ENCODE data around the gene MGAT4B. TPM values are rescaled to one million over a fixed set of nuclear protein-coding genes. Genes with fewer than 3 reads are reported as not detected.
A peak's percentile ranks its signal among the peaks of the same experiment; 100 is the strongest.

Gene MGAT4B
- total and polyA plus RNA-seq, 2 of the 4 experiments (the other 2 are of a cell fraction), result 73.7 to 155 TPM

GRCh38 chr5:179824745-179825112, 18.1 kb upstream of the MGAT4B start:
- TF ChIP-seq RCOR1 (IDR thresholded peaks at IDR 0.05; ENCODE audit: insufficient replicate concordance, low read length) (no peak), RAD21 (IDR thresholded peaks at IDR 0.05; ENCODE audit: low read length) (no peak), MAZ (IDR thresholded peaks at IDR 0.05; ENCODE audit: borderline replicate concordance, low read depth, low read length) (no peak), RFX5 (IDR thresholded peaks at IDR 0.05; ENCODE audit: low read depth, low read length) (no peak), POLR2A (IDR thresholded peaks at IDR 0.05; ENCODE audit: low read depth, low read length) (no peak; the same call in 1 of the 2 replicates), FOS (IDR thresholded peaks at IDR 0.05; ENCODE audit: low read depth, low read length) (no peak), CEBPB (IDR thresholded peaks at IDR 0.05; ENCODE audit: low read depth, low read length) (no peak), BHLHE40 (IDR thresholded peaks at IDR 0.05; ENCODE audit: low read depth, low read length) (no peak), NFE2L2 (IDR thresholded peaks at IDR 0.05; ENCODE audit: low read depth, low read length) (no peak), MAFK (IDR thresholded peaks at IDR 0.05; ENCODE audit: low read depth, low read length) (no peak), MXI1 (IDR thresholded peaks at IDR 0.05; ENCODE audit: borderline replicate concordance, low read depth, low read length) (no peak)
- no peak for ATAC-seq (ENCODE audit: low read depth)
- Histone ChIP-seq H3K9me1 (ENCODE audit: insufficient read depth, low read length) (peaks cover 33% of the 10 kb centered on the region), H2BK120ac (ENCODE audit: low read depth, low read length) (no peak overlapping the region), H2BK15ac (ENCODE audit: low read depth, low read length) (no peak overlapping the region), H3K14ac (replicated peaks; ENCODE audit: low read depth, low read length) (no peak overlapping the region), H2AFZ (replicated peaks; ENCODE audit: low read length, poor library complexity) (no peak overlapping the region), H3K27me3 (ENCODE audit: control insufficient read depth, insufficient read depth, low read length) (no peaks in the 10 kb centered on the region), H3K9ac (ENCODE audit: low read depth, low read length) (no peak overlapping the region), H3K4me2 (ENCODE audit: low read depth, low read length) (peak overlapping the region; percentile 18; the same call in 1 of the 2 replicates), H3K36me3 (ENCODE audit: control insufficient read depth, insufficient read depth, low read length) (peaks cover 67% of the 10 kb centered on the region), H2AK9ac (replicated peaks; ENCODE audit: low read depth, low read length, poor library complexity) (no peak overlapping the region), H4K5ac (ENCODE audit: low read depth, low read length) (no peak overlapping the region), H4K8ac (ENCODE audit: low read depth in 2 of 2, low read length in 2 of 2) (no peak overlapping the region), H3K4ac (ENCODE audit: low read depth, low read length) (no peak overlapping the region), H2BK20ac (ENCODE audit: low read depth, low read length) (no peak overlapping the region), H2AK5ac (ENCODE audit: low read depth, low read length) (no peak overlapping the region), H3K79me1 (ENCODE audit: low read depth in 1 of 2, low read length in 2 of 2) (peaks cover 27 to 79% of the 10 kb centered on the region in 2 experiments), H3K23ac (ENCODE audit: low read depth, low read length) (no peak overlapping the region), H3K9me3 (ENCODE audit: control insufficient read depth, insufficient read depth, low read length) (no peaks in the 10 kb centered on the region), H3K56ac (ENCODE audit: extremely low read depth, insufficient read depth, low read length) (no peak overlapping the region), H3K27ac (ENCODE audit: insufficient read depth, low read length) (no peak overlapping the region), H3K4me3 (ENCODE audit: insufficient read depth, low read depth, low read length) (no peak overlapping the region), H4K91ac (ENCODE audit: insufficient read depth, low read depth, low read length) (no peak overlapping the region), H2BK5ac (ENCODE audit: low read depth, low read length, poor library complexity, severe bottlenecking) (no peak overlapping the region), H3K4me1 (ENCODE audit: control insufficient read depth, insufficient read depth, low read length) (peaks cover 26% of the 10 kb centered on the region), H3K18ac (ENCODE audit: low read depth, low read length) (no peak overlapping the region), H4K20me1 (ENCODE audit: insufficient read depth, low read length) (peaks cover 85% of the 10 kb centered on the region)
- no peak for DNase-seq
- dilution Hi-C loops (cut with HindIII; ENCODE audit: low sequenced_read_pairs, unreplicated experiment) (no loop called here), intact Hi-C loops (cut with micrococcal nuclease) (loop anchor here (5.0 kb wide), 1 partner anchor 202 kb away; the partner anchor contains the start of gene HNRNPH1), in situ Hi-C loops (cut with MboI; ENCODE audit: low sequenced_read_pairs) (no loop called here)
- BruUV-seq (replicated peaks), result no TSS peak
- POLR2A ChIA-PET (ENCODE audit: unreplicated experiment), result no interaction called here
- CTCF ChIA-PET, result no interaction called here
- 80% methylated on average over 1 of the region's 3 CpGs; no CpG with 5 or more reads in 1 of the 2 experiments for WGBS, 2 experiments (ENCODE audit: extremely low coverage in 2 of 2, insufficient read length in 1 of 2)

Data from IMR-90 (cell line).